Medulla oblongata (tissue), 1 donor: ENCODE measurements around the gene SLX9.

Experiments used
- DNase-seq: peaks from one replicate; pipeline ENCODE4 v3.0.0-alpha.2; 2015; ENCODE audit errors: extremely low spot score

The SLX9 gene

DNA sequence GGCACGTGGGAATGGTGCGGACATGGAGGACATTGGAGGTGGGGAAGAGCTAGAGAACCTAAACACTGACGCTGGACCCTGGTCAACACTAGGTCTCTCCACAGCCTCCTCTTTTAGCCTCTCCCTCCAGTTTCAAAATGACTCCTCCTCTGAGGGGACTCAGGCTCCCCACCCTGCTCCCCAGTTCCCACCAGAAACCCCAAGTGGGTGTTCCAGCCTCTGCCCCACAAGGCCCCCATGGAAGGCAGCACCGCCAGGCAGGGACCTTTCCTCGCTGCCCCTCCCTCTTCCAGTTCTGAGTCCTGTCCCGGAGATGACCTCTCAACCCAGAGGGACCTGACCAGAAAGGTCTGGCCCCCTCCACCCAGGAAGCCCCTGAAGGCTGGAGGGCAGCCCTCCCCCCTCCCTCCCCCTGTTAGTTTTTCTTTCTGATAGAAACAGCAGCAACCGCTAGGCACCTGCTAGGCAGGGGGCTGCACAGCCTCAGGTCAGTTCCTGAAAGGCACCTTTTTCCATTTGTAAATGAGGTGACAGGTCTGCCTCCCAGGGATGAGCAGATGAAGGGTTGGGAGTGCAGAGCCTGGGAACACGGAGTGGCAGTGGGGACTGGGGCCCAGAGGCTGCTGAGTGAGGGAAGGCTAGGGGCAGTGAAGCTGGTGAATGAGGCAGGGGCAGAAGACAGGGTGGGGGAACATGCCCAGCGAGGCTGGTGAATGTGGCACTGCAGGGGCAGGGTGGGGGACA, 9.9 kb upstream of the SLX9 start:
- no peak for DNase-seq

DNA sequence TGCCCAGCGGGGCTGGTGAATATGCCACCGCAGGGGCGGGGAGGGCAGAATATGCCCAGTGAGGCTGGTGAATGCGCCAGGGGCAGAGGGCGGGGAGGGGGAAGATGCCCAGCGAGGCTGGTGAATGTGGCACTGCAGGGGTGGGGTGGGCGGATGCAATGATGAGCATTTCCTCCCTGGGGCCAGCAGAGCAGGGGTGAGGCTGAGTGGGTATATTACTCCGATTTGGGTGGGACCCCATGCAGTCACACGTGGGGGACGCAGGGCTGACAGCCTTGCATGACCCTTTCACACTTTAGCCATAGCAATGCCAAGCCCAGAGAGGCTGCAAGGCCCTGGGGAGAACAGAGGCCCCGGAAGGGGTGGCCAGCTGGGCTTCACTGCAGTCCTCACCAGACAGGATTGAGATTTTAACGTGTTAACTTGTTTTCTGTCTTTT, 9.3 kb upstream of the SLX9 start:
- no peak for DNase-seq

DNA sequence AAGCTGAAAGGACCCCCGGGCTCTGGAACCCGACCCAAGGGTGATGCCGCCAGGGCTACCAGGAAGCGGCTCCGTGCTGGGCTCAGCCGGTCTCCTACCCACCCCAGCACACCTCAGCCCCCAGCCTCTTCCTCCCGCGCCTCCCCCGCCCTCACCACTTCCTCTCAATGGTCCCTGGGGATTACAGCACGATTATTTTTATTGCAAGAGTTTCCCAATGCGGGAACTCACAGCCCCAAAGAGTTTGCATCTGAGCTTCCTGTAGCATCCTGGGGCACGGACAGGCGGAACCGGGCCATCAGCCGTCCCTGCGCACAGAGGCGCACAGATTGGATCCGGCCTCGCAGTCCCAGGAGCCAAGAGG, 8.7 kb upstream of the SLX9 start:
- no peak for DNase-seq

DNA sequence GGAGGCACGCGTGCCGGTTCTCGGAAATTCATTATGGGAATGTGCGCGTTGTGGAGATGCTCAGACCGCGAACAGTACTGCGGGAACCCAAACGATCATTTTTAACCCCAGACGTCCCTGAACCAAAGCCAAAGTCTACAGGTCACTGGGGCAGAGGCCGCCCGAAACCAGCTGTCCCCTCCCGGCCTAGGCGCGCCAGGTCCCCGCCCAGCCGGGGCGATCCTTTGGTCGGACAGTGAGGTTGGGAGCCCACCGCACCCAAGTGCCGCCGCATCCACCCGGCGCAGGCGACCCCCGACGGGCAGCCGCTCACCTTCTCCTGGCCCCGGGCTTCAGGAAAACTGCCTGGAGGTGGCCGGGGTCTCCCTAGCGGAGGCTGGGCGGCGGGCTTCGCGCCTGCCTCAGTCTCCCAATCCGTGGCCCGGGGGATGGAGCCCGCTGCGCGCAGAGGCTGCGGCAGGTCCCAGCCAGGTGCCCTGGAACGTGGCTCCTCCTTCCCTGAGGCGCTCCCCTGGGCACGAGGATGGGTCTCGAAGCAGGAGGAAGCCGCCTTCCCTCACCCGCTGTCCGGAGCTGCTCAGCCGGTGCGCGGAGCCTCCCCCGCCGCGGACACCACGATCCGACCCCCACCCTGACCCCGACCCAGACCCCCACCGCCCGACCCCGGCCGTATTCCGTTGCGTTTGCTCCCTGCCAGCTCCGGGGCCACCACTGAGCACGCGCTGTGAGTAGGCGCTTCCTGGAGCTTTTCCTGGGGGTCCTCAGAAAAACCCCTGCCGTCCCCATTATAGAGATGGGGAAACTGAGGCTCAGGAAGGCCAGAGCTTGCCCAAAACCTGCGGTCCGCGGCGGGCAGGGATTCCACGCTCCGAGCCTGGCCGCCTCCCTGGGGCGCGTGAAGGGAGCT, 8.1 kb upstream of the SLX9 start:
- DNase-seq = no peak

DNA sequence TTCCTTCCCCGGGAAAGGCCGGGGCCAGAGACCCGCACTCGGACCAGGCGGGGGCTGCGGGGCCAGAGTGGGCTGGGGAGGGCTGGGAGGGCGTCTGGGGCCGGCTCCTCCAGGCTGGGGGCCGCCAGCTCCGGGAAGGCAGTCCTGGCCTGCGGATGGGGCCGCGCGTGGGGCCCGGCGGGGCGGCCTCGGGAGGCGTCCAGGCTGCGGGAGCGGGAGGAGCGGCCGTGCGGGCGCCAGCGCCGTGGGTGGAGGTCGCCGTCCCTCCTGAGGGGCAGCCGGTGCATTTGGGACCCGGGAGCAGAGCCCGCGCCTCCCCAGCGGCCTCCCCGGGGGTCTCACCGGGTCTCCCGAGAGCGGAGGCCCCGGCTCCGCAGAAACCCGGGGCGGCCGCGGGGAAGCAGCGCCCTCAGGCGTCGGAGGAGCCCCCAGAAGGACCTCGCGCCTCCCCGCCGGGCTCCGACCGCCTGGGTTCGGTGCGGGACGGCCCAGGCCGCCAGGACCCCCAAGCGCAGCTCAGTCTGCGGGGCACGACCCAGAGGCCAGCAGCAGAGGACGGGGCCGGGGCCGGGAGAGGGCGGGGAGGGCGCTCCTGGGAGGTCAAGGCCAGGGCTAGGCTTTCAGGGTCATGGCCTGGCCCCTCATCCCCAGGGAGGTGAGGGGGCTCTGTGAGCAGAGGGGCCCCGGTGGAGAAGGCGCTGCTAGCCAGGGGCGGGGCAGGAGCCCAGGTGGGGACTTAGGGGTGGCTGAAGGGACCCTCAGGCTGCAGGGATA, 7.2 kb upstream of the SLX9 start:
- DNase-seq = no peak

DNA sequence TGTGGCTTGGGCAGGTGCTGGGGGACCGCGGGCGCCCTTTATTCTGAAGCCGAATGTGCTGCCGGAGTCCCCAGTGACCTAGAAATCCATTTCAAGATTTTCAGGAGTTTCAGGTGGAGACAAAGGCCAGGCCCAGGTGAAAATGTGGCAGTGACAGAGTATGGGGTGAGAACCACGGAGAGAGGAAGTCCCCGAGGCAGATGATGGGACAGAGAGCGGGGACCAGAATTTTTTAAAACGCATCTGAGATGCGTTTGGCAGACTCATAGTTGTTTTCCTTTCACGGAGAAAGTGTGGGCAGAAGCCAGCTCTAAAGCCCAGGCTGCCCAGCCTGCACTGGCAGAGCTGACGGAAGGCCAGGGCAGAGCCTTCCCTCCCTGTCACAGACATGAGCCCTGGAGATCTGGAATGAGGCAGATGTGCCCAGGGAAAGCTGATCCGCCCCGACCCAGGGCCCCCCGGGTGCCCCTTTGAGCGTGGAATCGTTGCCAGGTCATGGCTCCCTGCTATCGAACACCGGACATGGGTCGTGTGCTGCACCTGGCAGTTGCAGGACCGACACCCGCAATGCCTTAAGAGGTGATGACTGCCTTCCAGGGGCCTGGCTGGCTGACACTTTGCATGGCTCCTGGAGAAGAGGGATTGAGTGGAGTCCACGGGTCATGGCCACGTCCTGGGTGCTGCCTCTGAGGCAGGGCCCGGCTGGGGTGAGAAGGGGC, 6.5 kb upstream of the SLX9 start:
- no peak for DNase-seq

DNA sequence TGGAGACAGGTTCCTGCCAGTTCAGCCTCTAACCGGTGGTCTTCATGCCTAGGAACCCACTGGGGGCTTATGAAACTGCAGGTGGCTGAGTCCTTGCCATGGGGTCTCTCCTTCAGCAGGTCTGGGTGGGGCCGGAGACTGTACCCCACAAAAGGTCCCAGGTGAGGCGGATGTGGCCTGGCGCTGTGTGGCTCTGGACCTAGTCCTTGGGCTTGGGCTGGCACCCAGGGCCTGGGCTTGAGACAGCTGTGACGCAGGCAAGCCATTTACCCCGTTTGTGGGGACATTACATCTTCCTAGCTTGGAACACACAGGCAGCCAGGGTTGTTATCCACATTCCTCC, 5.9 kb upstream of the SLX9 start:
- no peak for DNase-seq

DNA sequence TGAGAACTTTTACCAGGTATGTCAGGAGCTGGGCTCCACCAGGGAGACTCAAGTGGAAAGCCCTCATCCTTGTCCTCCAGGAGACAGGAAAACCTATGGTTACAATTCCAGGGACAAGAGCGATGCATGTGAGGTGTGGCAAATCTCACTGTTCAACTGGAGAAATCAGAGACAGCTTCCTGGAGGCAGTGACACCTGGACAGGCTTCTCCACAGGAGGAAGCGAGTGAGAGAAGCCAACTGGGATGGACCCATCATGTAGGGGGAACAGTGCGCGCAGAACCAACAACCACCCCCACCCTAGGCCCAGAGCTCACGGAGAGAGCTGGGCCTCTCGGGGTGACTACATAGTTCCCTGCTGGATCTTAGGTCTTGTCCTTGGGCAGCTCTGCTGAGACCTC, 5.6 kb upstream of the SLX9 start:
- no peak for DNase-seq

DNA sequence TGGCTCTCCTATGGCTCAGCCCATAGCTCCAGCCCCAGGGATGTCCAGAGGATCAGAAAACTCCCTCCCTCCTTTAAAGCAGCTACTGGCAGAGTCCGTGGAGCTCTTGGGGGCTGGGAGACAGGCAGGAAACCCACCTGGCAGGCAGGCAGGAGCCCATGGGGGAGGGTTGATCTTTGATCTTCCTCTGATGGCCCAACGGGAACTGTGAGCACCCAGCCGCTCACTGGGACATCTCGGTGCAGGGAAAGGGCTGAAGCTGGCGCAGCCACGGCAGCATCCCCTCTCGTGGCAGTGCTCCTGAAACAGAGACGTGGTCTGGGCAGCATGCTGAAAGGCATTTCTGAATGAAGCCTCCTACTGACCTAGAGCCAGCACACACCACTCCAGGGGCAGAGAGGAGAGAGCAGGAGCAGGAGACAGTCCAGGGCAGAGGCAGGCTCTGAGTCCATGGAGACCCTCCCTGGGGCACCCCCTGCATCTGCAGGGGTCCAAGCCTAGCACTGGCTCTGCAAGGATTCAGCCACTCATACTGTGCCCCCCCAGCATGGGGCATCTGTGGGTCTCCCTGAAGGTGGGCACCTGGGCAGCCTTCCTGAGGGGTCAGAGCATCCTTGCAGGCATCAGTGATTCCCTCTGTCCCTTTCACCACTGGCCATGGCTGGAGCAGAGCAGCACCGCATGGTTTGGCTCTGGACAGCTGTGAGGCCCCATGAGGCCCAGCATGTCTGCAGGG, 4.9 kb upstream of the SLX9 start:
- no peak for DNase-seq

DNA sequence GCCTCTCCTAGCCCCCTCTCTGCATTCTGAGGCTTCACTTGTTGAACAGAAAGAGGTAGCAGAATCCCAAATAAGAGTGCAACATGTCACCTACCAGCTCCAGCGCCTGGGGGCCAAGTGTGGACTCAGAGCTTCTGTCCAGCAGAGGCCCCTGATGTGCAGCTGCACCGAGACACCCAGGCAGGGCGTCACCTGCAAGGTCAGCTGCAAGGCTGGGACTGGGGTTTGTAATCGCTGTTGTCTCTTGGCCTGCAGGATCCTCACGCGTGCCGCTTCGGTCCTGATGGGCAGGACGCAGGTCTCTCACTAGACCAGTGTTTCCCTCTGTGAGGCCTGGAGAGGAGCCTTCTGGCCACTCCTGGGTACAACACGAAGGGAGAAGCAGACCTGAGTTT, 4.3 kb upstream of the SLX9 start:
- DNase-seq = no peak

DNA sequence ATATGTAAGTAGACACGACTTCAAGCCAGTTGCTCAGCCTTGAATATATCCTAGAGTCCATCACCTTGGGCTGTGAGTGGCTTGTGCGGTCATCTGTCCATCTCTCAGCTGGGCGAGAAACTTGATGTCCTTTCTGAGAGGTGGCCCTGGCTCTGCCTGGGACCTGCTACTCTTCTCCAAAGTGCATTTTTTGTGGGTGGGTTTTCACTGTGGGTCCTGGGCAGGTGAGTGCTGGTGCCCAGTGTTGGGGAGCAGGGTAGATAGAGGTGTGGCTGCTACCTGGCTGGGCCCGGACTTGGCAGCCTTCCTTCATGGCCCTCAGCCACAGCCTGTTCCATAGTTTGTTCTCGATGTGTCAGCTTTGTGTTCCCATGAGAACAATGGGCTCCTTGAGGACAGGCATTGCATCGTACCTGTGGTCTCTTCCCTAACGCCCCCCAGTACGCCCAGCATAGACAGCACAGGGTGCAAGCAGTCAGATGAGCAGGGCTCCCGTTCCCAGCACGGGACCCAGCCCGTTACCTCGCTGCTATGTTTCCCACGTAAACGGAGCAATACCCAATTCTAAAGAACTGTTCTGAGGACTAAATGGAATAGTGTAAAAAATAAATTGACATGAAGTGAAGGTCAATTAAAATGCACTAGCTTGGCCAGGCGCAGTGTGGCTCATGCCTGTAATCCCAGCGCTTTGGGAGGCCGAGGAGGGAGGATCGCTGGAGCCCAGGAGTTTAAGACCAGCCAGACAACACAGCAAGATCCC, 877 bp upstream of the SLX9 start:
- DNase-seq = no peak

DNA sequence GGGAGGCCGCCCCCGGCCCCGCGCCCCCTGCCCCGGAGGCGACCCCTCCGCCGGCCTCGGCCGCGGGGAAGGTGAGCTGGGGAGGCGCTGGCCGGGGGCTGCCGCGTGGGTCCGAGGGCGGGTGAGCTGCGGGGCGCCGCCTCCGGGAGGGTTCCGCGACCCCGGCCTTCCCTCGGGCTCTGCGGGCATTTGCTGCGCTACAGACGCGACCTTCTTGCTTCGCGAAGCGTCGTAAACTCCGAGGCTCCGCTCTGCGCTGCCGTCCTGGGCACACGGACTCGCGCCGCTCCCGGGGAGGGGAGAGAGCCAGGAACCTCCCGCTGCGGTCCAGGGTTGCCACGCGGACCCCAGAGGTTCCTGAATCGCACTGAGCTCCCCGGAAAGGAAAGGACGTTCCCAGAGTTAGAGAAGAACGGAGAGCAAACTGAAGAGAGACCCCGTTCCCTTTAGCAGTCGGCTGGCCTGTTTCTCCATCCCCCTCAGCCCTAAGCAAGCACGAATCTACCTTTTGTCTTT, 345 bp downstream of the SLX9 start:
- DNase-seq = no peak

DNA sequence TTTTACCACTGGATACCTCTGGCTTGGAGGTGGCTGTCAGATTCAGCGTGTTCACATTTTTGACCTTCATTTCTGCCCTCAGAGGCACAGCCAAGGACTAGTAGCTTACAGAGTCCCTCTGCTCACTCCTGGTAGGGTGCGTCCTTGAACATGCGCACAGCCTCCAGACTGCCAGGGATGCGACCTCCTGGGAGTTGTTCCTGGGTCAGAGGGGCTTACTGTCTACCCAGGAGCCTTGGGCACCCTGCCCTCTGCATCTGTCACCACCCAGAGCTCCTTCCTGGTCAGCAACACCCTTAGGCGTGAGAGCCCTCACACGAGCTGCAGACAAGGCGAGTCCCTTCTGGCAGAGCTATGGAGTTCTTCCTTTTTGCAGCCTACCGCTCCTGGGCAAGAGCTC, 1.7 kb downstream of the SLX9 start:
- DNase-seq = no peak

DNA sequence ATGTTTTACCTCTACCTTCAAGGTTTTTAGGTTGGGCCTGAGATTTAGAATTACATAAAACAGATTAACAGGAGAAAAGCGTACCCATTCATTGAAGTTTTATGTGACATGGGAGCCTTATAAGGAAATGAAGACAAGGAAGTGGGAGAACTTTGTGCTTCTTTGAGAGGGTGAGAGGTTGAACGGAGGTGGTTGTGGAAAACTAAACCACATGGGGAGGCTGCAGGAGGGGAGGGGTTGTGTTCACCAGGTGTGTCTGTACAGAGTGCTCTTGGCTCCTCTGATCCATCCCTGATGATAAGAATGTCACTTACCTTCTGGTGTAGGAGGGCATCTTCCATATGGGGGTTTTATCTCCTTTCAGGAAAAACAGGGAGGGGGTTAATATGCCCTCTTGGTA, 2.7 kb downstream of the SLX9 start:
- DNase-seq = no peak

DNA sequence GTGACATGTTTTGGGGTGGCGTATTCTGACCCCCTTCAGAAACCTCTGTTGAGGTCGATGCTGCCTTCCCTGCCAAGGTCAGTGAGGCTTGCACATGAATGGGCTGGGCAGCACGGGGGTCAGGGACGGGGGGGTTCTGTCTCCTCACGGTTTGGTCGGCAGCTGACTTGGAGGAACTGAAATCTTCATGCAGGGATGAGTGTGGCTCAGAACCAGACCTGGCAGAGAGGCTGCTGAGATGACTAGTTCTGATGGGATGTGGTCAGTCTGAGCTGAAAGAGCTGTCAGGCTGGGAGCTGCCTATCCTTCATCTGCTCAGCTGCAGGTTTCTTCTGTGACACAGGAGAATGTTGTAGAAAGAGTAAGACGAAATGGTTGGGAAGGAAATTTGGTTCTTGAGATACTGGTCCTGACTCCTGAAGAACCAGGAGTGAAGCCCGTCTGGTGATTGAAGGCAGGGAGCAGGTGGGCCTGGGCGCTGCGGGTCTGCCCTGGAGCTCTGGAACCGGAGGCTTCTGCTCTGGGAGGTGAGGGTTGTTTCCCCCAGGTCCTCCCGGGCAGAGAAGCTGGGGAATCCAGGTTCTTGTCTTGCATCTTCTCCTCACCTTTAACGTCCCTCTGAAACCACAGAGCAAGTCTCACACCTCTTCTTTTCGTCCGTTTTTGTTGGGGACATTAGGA, 3.3 kb downstream of the SLX9 start:
- no peak for DNase-seq

DNA sequence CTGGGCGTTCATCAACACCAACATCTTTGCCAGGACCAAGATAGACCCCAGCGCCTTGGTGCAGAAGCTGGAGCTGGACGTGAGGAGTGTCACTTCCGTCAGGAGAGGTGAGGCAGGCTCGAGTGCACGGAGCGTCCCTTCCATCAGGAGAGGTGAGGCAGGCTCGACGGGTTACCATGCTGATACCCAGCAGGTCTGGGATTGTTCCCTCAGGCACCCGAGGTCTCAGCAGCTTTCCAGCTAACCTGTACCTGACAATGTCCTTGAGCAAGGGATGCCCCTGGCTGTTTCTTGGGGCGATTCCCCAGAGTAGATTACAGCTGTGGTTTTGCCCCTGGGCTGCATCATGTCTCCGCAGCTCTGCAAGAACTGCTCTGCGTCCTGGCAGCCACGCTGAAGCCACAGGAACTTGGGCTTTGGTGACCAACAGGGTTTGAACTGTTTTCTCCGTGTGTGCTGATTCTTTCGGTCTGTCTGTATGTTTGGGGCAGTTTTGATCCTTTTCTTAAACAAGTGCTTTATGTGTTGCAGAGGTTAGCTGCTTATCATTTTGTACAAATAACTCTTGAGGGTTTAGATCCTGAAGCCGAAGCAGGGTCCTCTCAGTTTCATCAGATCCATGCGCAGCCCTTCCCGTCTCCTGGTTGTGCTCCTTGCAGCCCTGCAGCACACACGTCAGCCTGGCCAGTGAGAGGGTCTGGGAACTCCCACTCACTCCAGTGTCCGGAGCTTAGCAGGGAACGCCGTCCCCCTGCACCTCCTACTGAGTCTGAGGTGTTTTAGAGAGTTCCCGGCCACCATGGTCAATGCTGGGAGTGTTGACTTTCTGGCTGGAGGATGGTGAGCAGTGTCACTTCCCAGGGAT, 4.1 kb downstream of the SLX9 start:
- DNase-seq = no peak

DNA sequence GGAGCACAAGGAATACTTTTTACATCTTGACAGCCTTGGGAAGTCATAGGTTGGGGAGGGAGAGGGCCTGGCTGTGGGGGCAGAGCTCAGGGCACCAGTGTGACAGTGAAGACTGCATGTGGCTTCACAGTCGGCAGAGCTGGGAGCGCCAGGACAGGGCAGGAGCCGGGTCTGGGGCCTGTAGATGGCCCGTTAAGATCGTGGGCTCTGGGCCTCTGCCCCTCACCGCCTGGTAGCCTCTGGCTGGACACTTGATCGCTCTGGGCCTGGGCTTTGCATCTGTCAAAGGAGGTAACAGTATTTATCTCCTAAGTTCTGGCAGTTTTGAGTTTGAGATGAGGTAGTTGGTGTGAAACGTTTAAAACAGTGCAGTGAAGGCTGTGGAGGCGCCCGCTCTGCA, 4.8 kb downstream of the SLX9 start:
- no peak for DNase-seq

DNA sequence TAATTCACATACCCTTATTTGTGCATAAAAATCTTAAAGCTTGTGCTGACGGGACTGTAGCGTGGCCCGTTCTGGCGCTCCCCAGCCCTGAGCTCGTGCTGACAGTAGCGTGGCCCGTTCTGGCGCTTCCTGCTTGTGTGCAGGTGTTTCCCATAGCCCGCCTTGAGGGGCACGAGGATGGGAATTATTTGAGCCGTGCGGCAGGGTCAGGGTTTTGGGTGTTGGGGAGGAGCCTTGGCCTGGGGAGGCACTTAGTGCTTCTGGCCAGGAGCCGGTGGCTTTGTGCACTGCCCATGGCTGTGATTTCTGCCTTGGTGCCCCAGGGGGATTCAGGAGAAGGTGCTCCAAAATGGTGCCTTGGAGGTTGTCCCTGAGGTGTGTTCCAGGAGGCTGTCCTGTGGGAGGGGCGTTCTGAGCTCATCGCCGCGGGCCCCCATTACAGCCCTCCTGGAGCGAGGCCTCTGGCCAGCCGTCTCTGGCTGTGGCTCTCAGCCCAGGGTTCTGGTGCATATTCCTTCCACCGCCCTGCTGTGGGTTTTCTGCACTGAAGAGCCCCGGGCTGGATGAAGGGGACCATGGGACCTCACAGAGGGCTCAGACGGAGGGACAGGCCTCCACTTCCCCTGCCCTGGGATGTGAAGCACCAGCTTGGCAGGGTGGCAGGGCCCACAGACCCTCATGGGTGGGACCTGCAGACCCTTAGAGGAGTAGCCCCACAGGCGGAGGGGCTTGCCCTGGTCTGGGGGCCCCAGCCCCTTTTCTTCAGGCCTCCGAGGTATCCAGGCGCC, 6.6 kb downstream of the SLX9 start:
- DNase-seq = no peak
